BE2C (cell line): ENCODE data around the gene SEPTIN8.

ENCODE experiments used
- DNase-seq: peaks from one replicate; pipeline ENCODE4 v3.0.0-alpha.2; 2020
- H3K27me3 ChIP-seq: fragments of 250-450 bp; sonication (Bioruptor Pico); 2 replicates; pipeline ENCODE4 v1.5.1; 2020; ENCODE audit warnings: mild to moderate bottlenecking
- H3K36me3 ChIP-seq: fragments of 250-450 bp; sonication (Bioruptor Pico); 2 replicates; pipeline ENCODE4 v1.5.1; 2020; ENCODE audit warnings: mild to moderate bottlenecking
- H3K4me1 ChIP-seq: fragments of 250-450 bp; sonication (Bioruptor Pico); 2 replicates; pipeline ENCODE4 v1.5.1; 2020
- H3K4me3 ChIP-seq: 2 replicates; pipeline ENCODE4 v1.5.1; 2011; ENCODE audit warnings: low read depth, low read length
- H3K9me3 ChIP-seq: fragments of 250-450 bp; sonication (Bioruptor Pico); 2 replicates; pipeline ENCODE4 v1.5.1; 2020
- TF ChIP-seq, protein P1 (sequence below): IDR thresholded peaks from 2 replicates; pipeline ENCODE4 v1.5.1; 2012; ENCODE audit warnings: mild to moderate bottlenecking, low read depth, low read length

SEPTIN8 gene

GRCh38 chr5:132774406-132774805, 2.6 kb downstream of the SEPTIN8 start:
- Histone ChIP-seq H3K4me3 (no peak overlapping the region), H3K4me1 (peaks cover 22% of the 10 kb centered on the region), H3K9me3 (no peaks in the 10 kb centered on the region), H3K36me3 (no peaks in the 10 kb centered on the region), H3K27me3 (no peaks in the 10 kb centered on the region)
- TF ChIP-seq, protein P1, sequence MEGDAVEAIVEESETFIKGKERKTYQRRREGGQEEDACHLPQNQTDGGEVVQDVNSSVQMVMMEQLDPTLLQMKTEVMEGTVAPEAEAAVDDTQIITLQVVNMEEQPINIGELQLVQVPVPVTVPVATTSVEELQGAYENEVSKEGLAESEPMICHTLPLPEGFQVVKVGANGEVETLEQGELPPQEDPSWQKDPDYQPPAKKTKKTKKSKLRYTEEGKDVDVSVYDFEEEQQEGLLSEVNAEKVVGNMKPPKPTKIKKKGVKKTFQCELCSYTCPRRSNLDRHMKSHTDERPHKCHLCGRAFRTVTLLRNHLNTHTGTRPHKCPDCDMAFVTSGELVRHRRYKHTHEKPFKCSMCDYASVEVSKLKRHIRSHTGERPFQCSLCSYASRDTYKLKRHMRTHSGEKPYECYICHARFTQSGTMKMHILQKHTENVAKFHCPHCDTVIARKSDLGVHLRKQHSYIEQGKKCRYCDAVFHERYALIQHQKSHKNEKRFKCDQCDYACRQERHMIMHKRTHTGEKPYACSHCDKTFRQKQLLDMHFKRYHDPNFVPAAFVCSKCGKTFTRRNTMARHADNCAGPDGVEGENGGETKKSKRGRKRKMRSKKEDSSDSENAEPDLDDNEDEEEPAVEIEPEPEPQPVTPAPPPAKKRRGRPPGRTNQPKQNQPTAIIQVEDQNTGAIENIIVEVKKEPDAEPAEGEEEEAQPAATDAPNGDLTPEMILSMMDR = no peak
- DNase-seq = no peak

DNA sequence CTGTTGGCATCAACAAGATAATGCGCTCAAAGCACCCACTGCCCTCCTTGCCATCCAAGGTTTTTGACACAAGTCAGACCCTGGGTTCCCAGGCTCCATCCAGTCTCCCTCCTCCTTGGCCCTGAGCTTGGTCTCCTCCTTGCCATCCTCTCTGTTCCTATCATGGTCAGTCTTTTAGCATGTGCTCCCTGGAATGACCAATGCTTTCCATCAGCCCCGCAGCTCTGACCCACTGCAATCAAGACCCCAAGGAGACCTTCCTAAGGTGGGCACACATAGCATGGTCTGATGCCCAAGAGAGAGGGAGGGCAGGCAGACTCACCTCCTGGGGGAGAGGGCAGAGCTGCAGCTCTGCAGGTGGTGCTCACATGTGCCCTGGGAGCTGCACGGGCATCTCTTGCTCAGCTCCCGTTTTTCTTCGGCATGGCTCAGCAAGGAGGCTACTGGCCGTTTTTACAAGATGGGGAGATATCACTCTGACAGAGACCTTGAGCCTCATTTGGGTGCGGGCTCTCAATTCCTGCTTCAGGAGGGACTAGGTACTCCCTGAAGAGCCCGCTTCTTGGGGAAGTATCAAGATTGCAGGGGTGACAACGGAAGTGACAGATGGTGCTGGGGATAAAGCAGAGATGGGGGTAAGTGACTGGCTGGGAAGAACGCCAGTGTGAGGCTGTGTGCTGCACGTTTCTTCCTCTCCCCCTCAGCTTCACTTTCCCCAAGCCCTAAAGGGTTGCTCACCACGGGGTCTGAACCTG, 3.3 kb downstream of the SEPTIN8 start:
- DNase-seq = no peak
- Histone ChIP-seq H3K4me3 (no peak overlapping the region), H3K9me3 (no peaks in the 10 kb centered on the region), H3K36me3 (no peaks in the 10 kb centered on the region), H3K4me1 (peaks cover 22% of the 10 kb centered on the region), H3K27me3 (no peaks in the 10 kb centered on the region)
- TF ChIP-seq, protein P1 = no peak

GRCh38 chr5:132773114-132773513, 3.9 kb downstream of the SEPTIN8 start:
- Histone ChIP-seq H3K36me3 (no peaks in the 10 kb centered on the region), H3K27me3 (no peaks in the 10 kb centered on the region), H3K4me1 (peaks cover 22% of the 10 kb centered on the region), H3K4me3 (no peak overlapping the region), H3K9me3 (no peaks in the 10 kb centered on the region)
- DNase-seq = no peak
- TF ChIP-seq, protein P1 = no peak

- Histone ChIP-seq H3K36me3 (no peaks in the 10 kb centered on the region), H3K4me3 (no peak overlapping the region), H3K4me1 (peaks cover 22% of the 10 kb centered on the region), H3K9me3 (no peaks in the 10 kb centered on the region), H3K27me3 (no peaks in the 10 kb centered on the region)
- no peak for DNase-seq
- TF ChIP-seq, protein P1 = no peak
Measured at GRCh38 chr5:132772291-132773070, 4.6 kb downstream of the SEPTIN8 start.

GRCh38 chr5:132771503-132771998, 5.5 kb downstream of the SEPTIN8 start:
- DNase-seq = no peak
- TF ChIP-seq, protein P1 = no peak
- H3K9me3 ChIP-seq = no peaks in the 10 kb centered on the region
- no peaks in the 10 kb centered on the region for H3K36me3 ChIP-seq
- H3K27me3 ChIP-seq = no peaks in the 10 kb centered on the region
- no peak overlapping the region for H3K4me3 ChIP-seq
- H3K4me1 ChIP-seq = peaks cover 22% of the 10 kb centered on the region
